Lung (tissue), 12 donors: ENCODE data around the gene LIMA1. TPM values are rescaled to one million over a fixed set of nuclear protein-coding genes. Genes with fewer than 3 reads are reported as not detected.

Source experiments
- ATAC-seq: fragments of 200-7000 bp; cut with Tn5 transposase; one replicate; pipeline ENCODE4 v1.9.1; 2020; ENCODE audit warnings: moderate number of reproducible peaks; ENCODE audit not compliant: insufficient read depth, low FRiP score
- DNase-seq, 3 donors: peaks; one replicate each; pipeline ENCODE4 v3.0.0-alpha.2; 2013 to 2017
- H3K27ac ChIP-seq, 2 donors: one replicate each; pipeline ENCODE4 v1.5.1; 2013; ENCODE audit warnings: mild to moderate bottlenecking in 2 of 2, moderate library complexity in 2 of 2, control low read depth in 1 of 2, inconsistent platforms in 1 of 2, low read depth in 1 of 2, low read length in 1 of 2
- H3K27me3 ChIP-seq, 3 donors: one replicate each; pipeline ENCODE4 v1.5.1; 2013; ENCODE audit warnings: low read length in 2 of 3; ENCODE audit not compliant: control insufficient read depth in 3 of 3, insufficient read depth in 3 of 3
- H3K36me3 ChIP-seq, 4 donors: one replicate each; pipeline ENCODE4 v1.5.1; 2013; ENCODE audit warnings: low read length in 4 of 4, mild to moderate bottlenecking in 1 of 4, moderate library complexity in 1 of 4; ENCODE audit not compliant: control insufficient read depth in 4 of 4, insufficient read depth in 4 of 4
- H3K4me1 ChIP-seq, 5 donors: one replicate each; pipeline ENCODE4 v1.5.1; 2013; ENCODE audit warnings: low read length in 5 of 5, mild to moderate bottlenecking in 2 of 5, moderate library complexity in 1 of 5; ENCODE audit not compliant: control insufficient read depth in 5 of 5, insufficient read depth in 5 of 5
- H3K4me3 ChIP-seq: one replicate; pipeline ENCODE4 v1.5.1; 2013; ENCODE audit warnings: mild to moderate bottlenecking, control low read depth, moderate library complexity
- H3K9ac ChIP-seq, 2 donors: one replicate each; pipeline ENCODE4 v1.5.1; 2013; ENCODE audit warnings: low read length in 2 of 2, control low read depth in 1 of 2; ENCODE audit not compliant: insufficient read depth in 1 of 2
- H3K9me3 ChIP-seq, 4 donors: one replicate each; pipeline ENCODE4 v1.5.1; 2013; ENCODE audit warnings: low read length in 3 of 4, mild to moderate bottlenecking in 1 of 4, moderate library complexity in 1 of 4; ENCODE audit not compliant: control insufficient read depth in 4 of 4, insufficient read depth in 3 of 4
- WGBS, 2 donors: extraction: QIAGEN DNeasy Blood & Tissue Kit; methylation state at CpG; one replicate each; pipeline ENCODE4 v1.1.7; 2013; 5-methylcytosine and 5-hydroxymethylcytosine counted together
- polyA plus RNA-seq, 2 donors: library from polyadenylated mRNA; stranded (reverse); fragments of 200-250 nt; gene quantifications; one replicate each; pipeline ENCODE4 v1.2.1, GENCODE V29; 2013
- total RNA-seq, 2 donors: library from RNA; depleted of rRNA in 1 of 2; stranded (reverse); fragments of >200 nt in 1 of 2; gene quantifications; one replicate each; pipeline ENCODE4 v1.2.1, GENCODE V29; 2014 to 2021
- TF ChIP-seq, protein P1 (sequence below): IDR thresholded peaks from 2 replicates; pipeline ENCODE4 v1.5.1; 2012; ENCODE audit warnings: mild to moderate bottlenecking; ENCODE audit errors: control extremely low read depth, extremely low read depth
- donor health status: control.
- donor health status: control.
- donor health status: Bipolar disorder and iron deficiency.
- donor health status: healthy.
- donor health status: DM: yes; HTN: yes; CAD: no.

LIMA1 gene
- total and polyA plus RNA-seq, 4 donors, result 25.0 to 69.7 (median 45.7) TPM

DNA sequence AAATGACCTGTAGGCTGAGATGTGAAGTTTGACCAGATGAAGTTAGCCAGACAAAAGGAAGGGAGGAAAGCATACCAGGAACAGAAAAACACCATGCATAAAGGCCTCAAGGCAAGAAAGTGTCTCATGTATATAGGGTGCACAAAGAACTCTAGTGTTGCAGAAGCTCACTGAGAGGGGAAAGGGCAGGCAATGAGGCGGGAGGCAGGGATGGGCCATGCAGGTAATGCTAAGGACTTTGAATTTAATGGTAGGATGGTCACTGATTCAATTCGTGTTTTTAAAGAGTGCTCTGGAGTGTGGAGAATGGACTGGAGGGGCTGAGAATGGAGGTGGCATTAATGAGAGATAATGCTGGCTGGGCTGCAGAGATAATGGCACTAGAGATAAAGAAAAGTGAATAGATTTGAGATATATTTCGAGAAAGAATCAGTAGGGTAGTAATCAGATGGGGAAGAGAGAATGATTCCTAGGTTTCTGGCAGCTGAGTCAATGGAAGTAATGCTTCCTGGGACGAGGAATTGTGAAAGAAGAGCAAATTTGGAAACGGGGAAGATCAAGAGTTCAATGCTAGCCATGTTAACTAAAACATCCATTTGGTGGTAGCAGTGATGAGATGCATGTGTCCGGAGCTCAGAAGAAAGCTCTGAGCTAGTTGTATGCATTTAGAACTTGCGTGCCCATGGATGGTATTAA, 43.1 kb downstream of the LIMA1 start:
- Histone ChIP-seq H3K9ac (no peak overlapping the region), H3K36me3 (peaks cover 0 to 3% (median under 1%) of the 10 kb centered on the region in 4 donors), H3K4me1 (peaks cover 0 to 16% (median 6%) of the 10 kb centered on the region in 5 donors), H3K4me3 (no peak overlapping the region), H3K9me3 (no peaks in the 10 kb centered on the region), H3K27ac (peak overlapping the region in 1 of 2 donors; percentile 56), H3K27me3 (no peaks in the 10 kb centered on the region)
- ATAC-seq, result no peak
- DNase-seq, result peak in 1 of 3 donors; percentile 14
- 83 to 85% methylated on average over 7 of the region's 7 CpGs for WGBS, 2 donors
- TF ChIP-seq, protein P1, sequence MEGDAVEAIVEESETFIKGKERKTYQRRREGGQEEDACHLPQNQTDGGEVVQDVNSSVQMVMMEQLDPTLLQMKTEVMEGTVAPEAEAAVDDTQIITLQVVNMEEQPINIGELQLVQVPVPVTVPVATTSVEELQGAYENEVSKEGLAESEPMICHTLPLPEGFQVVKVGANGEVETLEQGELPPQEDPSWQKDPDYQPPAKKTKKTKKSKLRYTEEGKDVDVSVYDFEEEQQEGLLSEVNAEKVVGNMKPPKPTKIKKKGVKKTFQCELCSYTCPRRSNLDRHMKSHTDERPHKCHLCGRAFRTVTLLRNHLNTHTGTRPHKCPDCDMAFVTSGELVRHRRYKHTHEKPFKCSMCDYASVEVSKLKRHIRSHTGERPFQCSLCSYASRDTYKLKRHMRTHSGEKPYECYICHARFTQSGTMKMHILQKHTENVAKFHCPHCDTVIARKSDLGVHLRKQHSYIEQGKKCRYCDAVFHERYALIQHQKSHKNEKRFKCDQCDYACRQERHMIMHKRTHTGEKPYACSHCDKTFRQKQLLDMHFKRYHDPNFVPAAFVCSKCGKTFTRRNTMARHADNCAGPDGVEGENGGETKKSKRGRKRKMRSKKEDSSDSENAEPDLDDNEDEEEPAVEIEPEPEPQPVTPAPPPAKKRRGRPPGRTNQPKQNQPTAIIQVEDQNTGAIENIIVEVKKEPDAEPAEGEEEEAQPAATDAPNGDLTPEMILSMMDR, result no peak

DNA sequence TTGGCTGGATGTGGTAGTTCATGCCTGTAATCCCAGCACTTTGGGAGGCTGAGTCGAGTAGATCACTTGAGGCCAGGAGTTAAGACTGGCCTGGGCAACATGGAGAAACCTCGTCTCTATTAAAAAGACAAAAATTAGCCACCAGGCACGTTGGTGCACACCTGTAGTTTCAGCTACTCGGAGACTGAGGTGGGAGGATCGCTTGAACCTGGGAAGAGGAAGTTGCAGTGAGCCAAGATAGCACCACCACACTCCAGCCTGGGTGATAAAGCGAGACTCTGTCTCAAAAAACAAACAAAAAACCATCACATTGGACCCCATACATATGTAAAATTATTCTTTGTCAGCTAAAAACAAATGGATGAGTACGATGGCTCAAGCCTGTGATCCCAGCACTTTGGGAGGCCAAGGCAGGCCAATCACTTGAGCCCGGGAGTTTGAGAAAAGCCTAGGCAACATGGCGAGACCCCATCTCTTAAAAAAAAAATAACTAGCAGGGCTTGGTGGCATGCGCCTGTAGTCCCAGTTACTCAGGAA, 43.9 kb downstream of the LIMA1 start:
- TF ChIP-seq, protein P1, result no peak
- no peak overlapping the region for H3K27ac ChIP-seq
- no peaks in the 10 kb centered on the region for H3K9me3 ChIP-seq
- H3K4me3 ChIP-seq, result no peak overlapping the region
- no peak for DNase-seq
- no peaks in the 10 kb centered on the region for H3K27me3 ChIP-seq
- no peak for ATAC-seq
- WGBS, 2 donors, result 86 to 92% methylated on average over 10 of the region's 10 CpGs
- peaks cover 0 to 3% (median under 1%) of the 10 kb centered on the region in 4 donors for H3K36me3 ChIP-seq
- peaks cover 0 to 16% (median 6%) of the 10 kb centered on the region in 5 donors for H3K4me1 ChIP-seq
- H3K9ac ChIP-seq, result no peak overlapping the region

DNA sequence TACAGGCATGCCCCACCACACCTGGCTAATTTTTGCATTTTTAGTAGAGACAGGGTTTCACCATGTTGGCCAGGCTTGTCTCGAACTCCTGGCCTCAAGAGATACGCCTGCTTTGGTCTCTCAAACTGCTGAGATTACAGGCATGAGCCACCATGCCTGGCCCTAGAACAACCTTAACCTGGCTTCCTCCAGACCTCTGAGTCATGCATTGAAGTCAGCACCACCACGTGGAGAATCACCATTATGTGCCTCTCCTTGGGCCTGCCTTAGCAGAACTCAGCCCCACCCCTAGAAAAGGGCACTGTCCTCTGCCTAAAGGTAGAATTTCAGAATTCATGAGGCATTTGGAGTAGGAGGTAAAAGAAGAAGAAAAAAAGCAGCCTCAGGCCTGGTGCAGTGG, 49.0 kb downstream of the LIMA1 start:
- Histone ChIP-seq H3K9me3 (no peaks in the 10 kb centered on the region), H3K4me1 (peaks cover 0 to 4% (median 0%) of the 10 kb centered on the region in 5 donors), H3K27me3 (no peaks in the 10 kb centered on the region), H3K4me3 (no peak overlapping the region), H3K27ac (no peak overlapping the region), H3K36me3 (peaks cover 0 to 7% (median 1%) of the 10 kb centered on the region in 4 donors), H3K9ac (no peak overlapping the region)
- TF ChIP-seq, protein P1, result no peak
- 77 to 87% methylated on average over 3 of the region's 3 CpGs for WGBS, 2 donors
- DNase-seq (no peak), ATAC-seq (no peak)
